Fibroblast of the aortic adventitia (primary cell): ENCODE data around the gene ZNF554. TPM values are rescaled to one million over a fixed set of nuclear protein-coding genes. Genes with fewer than 3 reads are reported as not detected.
"Not testable (repeated sequence)": the region's sequence is repeated elsewhere in the genome, so short reads cannot be mapped to it uniquely, and the experiment has no call there.

Experiments used
- DNase-seq: peaks from one replicate; pipeline ENCODE4 v3.0.0-alpha.2; 2010; ENCODE audit warnings: low read depth
- H3K4me3 ChIP-seq: 2 replicates; pipeline ENCODE4 v1.5.1; 2011; ENCODE audit warnings: low read depth, mild to moderate bottlenecking, control low read depth, low read length, moderate library complexity
- total RNA-seq: library from RNA; depleted of rRNA; stranded (reverse); fragments of >200 nt; gene quantifications from 2 replicates; pipeline ENCODE4 v1.2.3, GENCODE V29; 2012; ENCODE audit warnings: low replicate concordance
- TF ChIP-seq, protein P1 (sequence below): IDR thresholded peaks from 2 replicates; pipeline ENCODE4 v1.5.1; 2011; ENCODE audit warnings: mild to moderate bottlenecking, low read length, control low read depth, inconsistent platforms; ENCODE audit not compliant: insufficient read depth

ZNF554 gene
- total RNA-seq, 1 donor: 3.2 TPM

DNA sequence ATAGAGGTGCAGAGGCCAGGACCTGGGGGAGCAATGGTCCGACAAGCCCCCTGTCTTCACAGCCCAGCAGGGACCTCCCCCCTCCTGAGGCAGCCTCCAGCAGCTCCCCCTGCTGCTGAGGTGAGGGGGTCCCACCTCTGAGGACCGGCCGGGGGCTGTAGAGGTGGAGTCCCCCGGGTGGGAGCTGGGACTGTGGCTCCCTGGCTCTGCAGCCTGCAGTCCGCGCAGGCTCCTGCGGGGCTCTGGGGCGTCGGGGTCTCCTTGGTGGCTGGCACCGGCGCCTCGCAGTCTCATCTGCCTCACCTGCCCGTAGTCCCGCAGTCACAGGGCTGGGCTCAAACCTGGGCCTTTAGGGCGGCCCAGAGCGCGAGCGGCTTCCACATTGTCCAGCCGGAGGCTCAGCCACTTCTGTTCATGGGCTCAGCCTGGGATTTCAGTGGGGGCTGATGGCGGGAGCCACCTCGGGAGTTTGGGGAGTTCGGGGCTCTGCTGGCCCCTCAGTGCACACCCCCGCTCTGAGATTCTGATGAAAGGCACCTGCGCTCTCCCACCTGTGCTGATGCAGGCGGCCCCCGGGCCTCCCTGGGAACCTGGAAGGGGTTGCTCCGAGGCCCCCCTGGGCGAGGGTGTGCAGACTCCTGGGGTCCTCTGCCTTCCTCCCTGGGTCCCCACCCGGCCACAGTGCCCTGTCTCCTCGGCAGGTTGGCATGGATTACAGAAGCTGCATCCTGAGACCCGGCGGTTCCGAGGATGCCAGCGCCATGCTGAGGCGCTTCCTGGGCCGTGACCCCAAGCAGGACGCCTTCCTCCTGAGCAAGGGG, 7.0 kb upstream of the ZNF554 start:
- DNase-seq: no peak
- TF ChIP-seq, protein P1, sequence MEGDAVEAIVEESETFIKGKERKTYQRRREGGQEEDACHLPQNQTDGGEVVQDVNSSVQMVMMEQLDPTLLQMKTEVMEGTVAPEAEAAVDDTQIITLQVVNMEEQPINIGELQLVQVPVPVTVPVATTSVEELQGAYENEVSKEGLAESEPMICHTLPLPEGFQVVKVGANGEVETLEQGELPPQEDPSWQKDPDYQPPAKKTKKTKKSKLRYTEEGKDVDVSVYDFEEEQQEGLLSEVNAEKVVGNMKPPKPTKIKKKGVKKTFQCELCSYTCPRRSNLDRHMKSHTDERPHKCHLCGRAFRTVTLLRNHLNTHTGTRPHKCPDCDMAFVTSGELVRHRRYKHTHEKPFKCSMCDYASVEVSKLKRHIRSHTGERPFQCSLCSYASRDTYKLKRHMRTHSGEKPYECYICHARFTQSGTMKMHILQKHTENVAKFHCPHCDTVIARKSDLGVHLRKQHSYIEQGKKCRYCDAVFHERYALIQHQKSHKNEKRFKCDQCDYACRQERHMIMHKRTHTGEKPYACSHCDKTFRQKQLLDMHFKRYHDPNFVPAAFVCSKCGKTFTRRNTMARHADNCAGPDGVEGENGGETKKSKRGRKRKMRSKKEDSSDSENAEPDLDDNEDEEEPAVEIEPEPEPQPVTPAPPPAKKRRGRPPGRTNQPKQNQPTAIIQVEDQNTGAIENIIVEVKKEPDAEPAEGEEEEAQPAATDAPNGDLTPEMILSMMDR: no peak
- no peak overlapping the region for H3K4me3 ChIP-seq

DNA sequence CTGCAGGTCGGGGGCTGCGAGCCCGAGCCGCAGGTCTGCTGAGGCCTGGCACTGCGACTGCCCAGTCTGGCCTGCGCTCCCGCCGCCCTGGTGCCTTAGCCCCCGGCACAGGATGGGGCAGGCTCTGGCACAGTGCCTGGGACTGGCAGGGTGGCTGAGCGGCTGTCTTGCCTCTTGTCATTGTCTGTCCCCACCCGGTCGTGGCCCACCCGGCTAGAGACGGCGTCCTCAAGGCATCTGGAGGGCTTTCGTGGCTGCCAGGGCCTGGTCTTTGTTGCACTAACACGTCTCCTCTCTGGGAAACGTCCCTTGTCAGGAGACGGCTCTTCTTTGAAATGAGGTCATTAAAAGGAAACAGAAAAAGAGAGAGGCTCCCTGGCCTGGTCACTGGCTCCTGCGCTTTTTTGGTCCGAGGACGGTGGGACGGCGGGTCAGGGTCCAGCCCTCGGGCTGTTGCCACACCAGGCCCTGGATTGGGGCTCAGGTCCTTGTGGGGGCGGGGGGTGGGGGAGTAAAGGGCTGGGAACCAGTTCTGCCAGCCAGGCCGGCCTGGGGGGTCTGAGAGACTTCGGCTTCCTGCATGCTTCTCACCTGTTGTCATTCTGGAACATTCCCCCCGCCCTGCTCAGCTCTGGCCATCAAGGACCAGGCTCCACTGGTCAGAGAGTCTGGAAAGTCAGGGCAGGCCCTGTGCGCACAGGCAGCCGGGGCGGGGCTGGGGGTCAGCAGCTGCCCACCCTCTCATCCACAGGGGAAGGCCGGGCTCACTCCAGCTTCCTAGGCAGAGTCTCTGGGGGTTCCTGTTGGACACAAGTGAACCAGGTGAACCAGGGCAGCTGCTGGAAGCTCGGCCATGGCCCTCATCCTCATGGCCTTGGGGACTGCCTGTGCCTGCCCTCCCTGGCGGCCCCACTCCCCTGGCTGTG, 6.2 kb upstream of the ZNF554 start:
- no peak for DNase-seq
- TF ChIP-seq, protein P1: no peak
- H3K4me3 ChIP-seq: no peak overlapping the region

DNA sequence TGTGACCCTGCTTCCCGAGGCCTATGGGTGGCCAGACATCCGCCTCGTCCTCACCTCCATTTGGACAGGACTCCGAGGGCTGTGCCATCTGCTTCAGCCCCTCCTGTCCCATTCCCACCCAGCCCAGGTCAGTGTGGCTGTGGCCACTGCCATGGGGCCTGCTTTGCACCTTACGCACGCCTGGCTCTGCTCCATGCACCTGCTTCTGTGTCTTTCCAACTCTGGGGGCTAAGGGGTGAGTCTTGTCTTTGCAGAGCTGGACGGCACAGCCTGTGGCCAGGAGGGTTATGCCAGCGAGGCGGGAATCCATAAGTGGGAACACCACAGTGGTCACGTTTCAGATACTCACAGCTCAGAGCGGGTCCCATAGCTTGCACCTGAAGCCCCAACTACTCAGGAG, 5.2 kb upstream of the ZNF554 start:
- TF ChIP-seq, protein P1: no peak

DNA sequence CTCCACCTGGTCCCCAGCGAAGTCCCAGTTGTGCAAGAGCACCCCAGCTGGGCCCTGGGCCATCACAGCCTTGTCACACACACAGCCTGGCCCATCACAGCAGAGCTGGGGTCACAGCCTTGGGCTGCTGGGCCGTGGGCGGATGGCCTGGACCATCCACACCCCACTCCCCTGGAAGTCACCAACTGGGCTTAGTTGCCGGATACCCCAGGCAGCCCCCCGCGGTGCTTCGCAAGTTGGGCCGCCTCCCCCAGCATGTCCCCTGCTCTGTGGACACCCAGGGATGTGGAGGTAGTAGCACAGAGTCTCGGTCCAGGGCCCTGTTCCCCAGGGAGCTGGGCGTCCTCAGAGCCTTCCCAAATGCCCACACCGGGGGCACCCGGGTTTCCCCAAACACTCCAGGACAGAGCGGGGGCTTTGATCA, 4.5 kb upstream of the ZNF554 start:
- H3K4me3 ChIP-seq: no peak overlapping the region
- TF ChIP-seq, protein P1: no peak
- no peak for DNase-seq

More for the DNA sequence above, 5.2 kb upstream of the ZNF554 start:
- DNase-seq: no peak
- H3K4me3 ChIP-seq: no peak overlapping the region

DNA sequence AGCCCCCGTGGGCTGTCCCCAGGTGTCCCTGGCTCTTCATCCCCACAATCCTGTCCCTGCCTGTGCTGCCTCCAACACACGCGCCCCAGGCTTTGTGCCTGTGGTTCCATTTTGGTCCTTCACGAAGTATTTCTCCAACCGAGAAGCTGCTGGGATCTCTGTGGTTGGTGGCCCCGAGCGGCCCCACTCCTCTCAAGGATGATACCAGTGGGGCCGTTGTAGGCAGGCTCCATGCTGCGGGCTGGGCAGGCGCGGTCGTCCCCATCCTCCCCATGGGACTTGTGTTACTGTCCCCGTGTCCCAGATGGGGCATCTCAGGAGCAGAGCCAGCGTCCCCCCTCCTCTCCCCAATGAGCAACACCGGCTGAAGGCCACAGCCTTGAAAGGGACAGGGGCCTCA, 3.7 kb upstream of the ZNF554 start:
- DNase-seq: no peak
- no peak overlapping the region for H3K4me3 ChIP-seq
- TF ChIP-seq, protein P1: no peak

DNA sequence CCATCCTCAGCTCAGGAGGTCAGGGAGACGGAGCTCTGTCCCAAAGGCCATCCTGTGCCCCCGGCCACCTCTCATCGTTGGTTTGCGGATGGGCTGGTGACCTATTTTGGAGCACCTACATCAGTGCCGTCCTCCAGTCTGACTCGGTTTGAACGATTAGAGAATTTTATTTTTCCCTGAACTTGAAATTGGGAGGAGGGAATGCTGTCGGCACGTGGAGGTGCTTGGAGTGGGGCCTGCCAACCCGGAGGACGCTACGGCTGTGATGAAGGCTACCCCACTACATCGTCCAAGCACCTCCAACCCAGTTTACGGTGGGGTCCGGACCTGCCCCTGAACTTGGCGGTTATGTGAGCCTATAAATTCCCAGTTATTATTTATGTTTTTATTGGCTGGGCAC, 3.0 kb upstream of the ZNF554 start:
- no peak for DNase-seq
- TF ChIP-seq, protein P1: no peak
- no peak overlapping the region for H3K4me3 ChIP-seq

DNA sequence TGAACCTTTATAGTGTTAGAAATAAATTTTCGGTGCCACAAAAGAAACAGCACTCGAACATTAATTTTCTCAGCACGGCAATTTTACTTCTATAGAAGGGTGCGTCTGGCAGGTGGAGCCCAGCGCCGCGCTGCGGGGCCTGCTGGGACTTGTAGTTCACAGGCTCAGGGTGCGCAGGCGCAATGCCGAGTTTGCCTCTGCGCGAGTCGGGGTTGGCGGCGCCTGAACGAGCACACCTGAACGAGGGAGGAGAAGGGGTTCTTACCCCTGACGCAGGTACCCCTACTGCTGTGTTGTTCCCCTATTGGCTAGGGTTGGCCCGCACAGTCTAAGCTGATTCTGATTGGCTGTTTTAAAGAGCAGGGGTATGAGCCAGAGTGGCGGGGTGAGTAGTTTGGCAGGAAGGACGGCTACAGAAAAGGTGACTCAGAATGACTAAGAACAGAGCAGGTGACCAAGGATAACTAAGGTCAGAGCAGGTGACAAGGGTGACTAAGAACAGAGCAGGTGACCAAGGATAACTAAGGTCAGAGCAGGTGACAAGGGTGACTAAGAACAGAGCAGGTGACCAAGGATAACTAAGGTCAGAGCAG, 2.3 kb upstream of the ZNF554 start:
- H3K4me3 ChIP-seq: not testable (repeated sequence)
- DNase-seq: peak; percentile 3
